H1 (cell line): ENCODE measurements around the gene PCDHGB5. TPM values are rescaled to one million over a fixed set of nuclear protein-coding genes. Genes with fewer than 3 reads are reported as not detected.

ENCODE experiments used
- CTCF ChIA-PET: fragments of 300-600 bp; sonication (Branson Sonifier 250); formaldehyde crosslinking; loops from one replicate; lab custom pipeline; 2021; ENCODE audit not compliant: partially characterized antibody; lab: Charles Lee
- POLR2A ChIA-PET: fragments of 300-600 bp; sonication (Branson Sonifier 250); formaldehyde crosslinking; loops from one replicate; lab custom pipeline; 2021; ENCODE audit warnings: inconsistent platforms; ENCODE audit not compliant: partially characterized antibody; lab: Charles Lee
- DNase-seq, 2 experiments: peaks; one replicate each; pipeline versions ENCODE4 v3.0.0 to v3.0.0-alpha.2; 2010 to 2022; ENCODE audit warnings: low spot score in 2 of 2, low read depth in 1 of 2, mixed read lengths in 1 of 2
- FAIRE-seq: peaks from 2 replicates; lab custom pipeline; 2011; peaks lifted over from hg19 to GRCh38; lab: Jason Lieb, UNC
- H2AFZ ChIP-seq: 2 replicates; pipeline ENCODE4 v1.8.1; 2012; ENCODE audit warnings: low read length, inconsistent platforms
- H2AK5ac ChIP-seq: 2 replicates; pipeline ENCODE4 v1.6.1; 2013; ENCODE audit warnings: low read depth, low read length
- H2BK120ac ChIP-seq: replicated peaks from 2 replicates; pipeline ENCODE3; 2013; ENCODE audit warnings: low read depth, low read length, inconsistent platforms
- H2BK12ac ChIP-seq: 2 replicates; pipeline ENCODE4 v1.6.1; 2013; ENCODE audit warnings: low read depth, low read length
- H2BK15ac ChIP-seq: 2 replicates; pipeline ENCODE4 v1.6.1; 2013; ENCODE audit warnings: low read length
- H2BK20ac ChIP-seq: 2 replicates; pipeline ENCODE4 v1.6.1; 2013; ENCODE audit warnings: low read length
- H2BK5ac ChIP-seq: 2 replicates; pipeline ENCODE4 v1.6.1; 2013; ENCODE audit warnings: low read depth, low read length
- H3K14ac ChIP-seq: 2 replicates; pipeline ENCODE4 v1.6.1; 2013; ENCODE audit warnings: inconsistent platforms; ENCODE audit not compliant: insufficient read length
- H3K18ac ChIP-seq: 2 replicates; pipeline ENCODE4 v1.6.1; 2013; ENCODE audit warnings: low read length; ENCODE audit errors: extremely low read depth
- H3K23ac ChIP-seq: 2 replicates; pipeline ENCODE4 v1.6.1; 2013; ENCODE audit warnings: inconsistent platforms; ENCODE audit not compliant: insufficient read length
- H3K23me2 ChIP-seq: 2 replicates; pipeline ENCODE4 v1.6.1; 2013; ENCODE audit warnings: low read depth, low read length
- H3K27ac ChIP-seq: 2 replicates; pipeline ENCODE4 v1.6.1; 2011; ENCODE audit warnings: low read depth, low read length, inconsistent platforms
- H3K27me3 ChIP-seq, 4 experiments: replicated peaks in 1 of 4; 1 replicate in 1 of 4; 2 replicates in 3 of 4; pipeline versions ENCODE4 v1.6.1 to v1.8.1; 2011 to 2013; ENCODE audit warnings: low read length in 3 of 4, mild to moderate bottlenecking in 3 of 4, inconsistent platforms in 2 of 4, mixed read lengths in 2 of 4, moderate library complexity in 1 of 4; ENCODE audit not compliant: control insufficient read depth in 3 of 4, insufficient read depth in 3 of 4; ENCODE audit errors: extremely low read depth in 1 of 4
- H3K36me3 ChIP-seq, 4 experiments: 2 replicates each; pipeline versions ENCODE4 v1.6.1 to v1.8.1; 2011 to 2013; ENCODE audit warnings: mild to moderate bottlenecking in 4 of 4, low read length in 3 of 4, moderate library complexity in 2 of 4, control low read depth in 1 of 4, inconsistent platforms in 1 of 4; ENCODE audit not compliant: insufficient read depth in 4 of 4, control insufficient read depth in 2 of 4
- H3K4ac ChIP-seq: replicated peaks from 2 replicates; pipeline ENCODE3; 2013; ENCODE audit warnings: low read length, low read depth, mixed read lengths, inconsistent platforms; ENCODE audit not compliant: insufficient read length
- H3K4me1 ChIP-seq, 4 experiments: replicated peaks in 1 of 4; 1 replicate in 1 of 4; 2 replicates in 3 of 4; pipeline versions ENCODE4 v1.6.1 to v1.8.1; 2011 to 2013; ENCODE audit warnings: low read length in 3 of 4, inconsistent platforms in 2 of 4, mixed read lengths in 1 of 4; ENCODE audit not compliant: insufficient read depth in 4 of 4, control insufficient read depth in 3 of 4
- H3K4me2 ChIP-seq, 2 experiments: 2 replicates each; pipeline versions ENCODE4 v1.6.1 to v1.8.1; 2011 to 2013; ENCODE audit warnings: low read depth in 2 of 2, low read length in 2 of 2, control low read depth in 1 of 2, inconsistent platforms in 1 of 2, mild to moderate bottlenecking in 1 of 2; ENCODE audit not compliant: insufficient read depth in 1 of 2
- H3K4me3 ChIP-seq, 4 experiments: fragments of 200-600, 300-600 bp in 1 of 4; sonication (generic), shearing (Covaris generic), sonication (Bioruptor Twin) in 1 of 4; 2 replicates each; pipeline versions ENCODE4 v1.5.1 to v1.8.1; 2011 to 2016; ENCODE audit warnings: low read length in 4 of 4, low read depth in 3 of 4, control low read depth in 2 of 4, inconsistent platforms in 2 of 4, mild to moderate bottlenecking in 2 of 4, mixed read lengths in 1 of 4, moderate library complexity in 1 of 4; ENCODE audit not compliant: insufficient read depth in 2 of 4; ENCODE audit errors: extremely low read depth in 1 of 4
- H3K56ac ChIP-seq: replicated peaks from 2 replicates; pipeline ENCODE3; 2013; ENCODE audit warnings: low read depth, mild to moderate bottlenecking, mixed read lengths, low read length, inconsistent platforms; ENCODE audit not compliant: insufficient read length
- H3K79me1 ChIP-seq: 2 replicates; pipeline ENCODE4 v1.6.1; 2013; ENCODE audit warnings: low read depth, low read length, control low read depth
- H3K79me2 ChIP-seq, 2 experiments: 2 replicates each; pipeline versions ENCODE4 v1.6.1 to v1.8.1; 2012 to 2013; ENCODE audit warnings: low read length in 2 of 2, mild to moderate bottlenecking in 2 of 2, inconsistent platforms in 1 of 2; ENCODE audit not compliant: insufficient read depth in 2 of 2, control insufficient read depth in 1 of 2
- H3K9ac ChIP-seq, 4 experiments: replicated peaks in 1 of 4; 1 replicate in 1 of 4; 2 replicates in 3 of 4; pipeline versions ENCODE4 v1.6.1 to v1.8.1; 2011 to 2013; ENCODE audit warnings: low read depth in 3 of 4, low read length in 3 of 4, control low read depth in 2 of 4, mild to moderate bottlenecking in 2 of 4, moderate library complexity in 2 of 4, inconsistent platforms in 1 of 4; ENCODE audit errors: extremely low read depth in 1 of 4
- H3K9me3 ChIP-seq, 2 experiments: 2 replicates each; pipeline versions ENCODE4 v1.6.1 to v1.8.1; 2012 to 2013; ENCODE audit warnings: mild to moderate bottlenecking in 2 of 2, moderate library complexity in 2 of 2, control low read depth in 1 of 2, inconsistent platforms in 1 of 2, low read depth in 1 of 2, low read length in 1 of 2, mixed read lengths in 1 of 2; ENCODE audit not compliant: insufficient read depth in 2 of 2
- H4K20me1 ChIP-seq, 2 experiments: replicated peaks in 1 of 2; 2 replicates each; pipeline versions ENCODE3 to v1.8.1; 2011 to 2013; ENCODE audit warnings: inconsistent platforms in 2 of 2, low read length in 2 of 2, mild to moderate bottlenecking in 1 of 2; ENCODE audit not compliant: insufficient read depth in 2 of 2, control insufficient read depth in 1 of 2
- H4K5ac ChIP-seq: 2 replicates; pipeline ENCODE4 v1.6.1; 2013; ENCODE audit warnings: low read length, low read depth, mixed read lengths, inconsistent platforms; ENCODE audit not compliant: insufficient read length
- H4K8ac ChIP-seq: 2 replicates; pipeline ENCODE4 v1.8.0; 2013; ENCODE audit warnings: mild to moderate bottlenecking, moderate library complexity, low read length, inconsistent platforms; ENCODE audit not compliant: insufficient read depth; ENCODE audit errors: extremely low read depth
- H4K91ac ChIP-seq: replicated peaks from 2 replicates; pipeline ENCODE3; 2013; ENCODE audit warnings: low read length, mixed read lengths, inconsistent platforms; ENCODE audit not compliant: insufficient read length
- BACH1 ChIP-seq: IDR thresholded peaks from 2 replicates; pipeline ENCODE4 v1.6.1; 2012; ENCODE audit warnings: low read length, improper control_type of control experiment
- BRCA1 ChIP-seq: IDR thresholded peaks from 2 replicates; pipeline ENCODE4 v1.6.1; 2012; ENCODE audit warnings: low read depth, low read length, improper control_type of control experiment
- CBX5 ChIP-seq: fragments of 300-800, 300-1000 bp; sonication (generic); IDR thresholded peaks from 2 replicates; pipeline ENCODE4 v1.7.1; 2016; ENCODE audit warnings: antibody characterized with exemption, low read length, low read depth
- EGR1 ChIP-seq: IDR thresholded peaks from 2 replicates; pipeline ENCODE4 v1.6.1; 2011; ENCODE audit warnings: low read depth, low read length, borderline replicate concordance
- FOSL1 ChIP-seq: IDR thresholded peaks from 2 replicates; pipeline ENCODE4 v1.6.1; 2011; ENCODE audit warnings: mild to moderate bottlenecking, low read depth, low read length, moderate library complexity; ENCODE audit not compliant: insufficient read depth
- HDAC2 ChIP-seq, 2 experiments: fragments of 300-600 bp in 1 of 2; sonication (generic) in 1 of 2; IDR thresholded peaks; 2 replicates each; pipeline ENCODE4 v1.6.1; 2011 to 2012; ENCODE audit warnings: low read depth in 2 of 2, low read length in 2 of 2, mild to moderate bottlenecking in 2 of 2, moderate library complexity in 2 of 2, borderline replicate concordance in 1 of 2, inconsistent platforms in 1 of 2
- JUND ChIP-seq: IDR thresholded peaks from 2 replicates; pipeline ENCODE4 v1.6.1; 2011; ENCODE audit warnings: mild to moderate bottlenecking, improper control_type of control experiment, low read length
- KDM1A ChIP-seq: fragments of 200-600, 300-600 bp; sonication (generic); IDR thresholded peaks from 2 replicates; pipeline ENCODE4 v1.7.1; 2016; ENCODE audit warnings: mild to moderate bottlenecking, low read length, borderline replicate concordance
- MAX ChIP-seq: IDR thresholded peaks from 2 replicates; pipeline ENCODE4 v1.6.1; 2012; ENCODE audit warnings: inconsistent platforms
- POLR2A ChIP-seq, 2 experiments: IDR thresholded peaks; 1 replicate in 1 of 2; 2 replicates in 1 of 2; pipeline ENCODE4 v1.6.1; 2011; ENCODE audit warnings: low read depth in 2 of 2, low read length in 2 of 2, mild to moderate bottlenecking in 2 of 2; ENCODE audit errors: control extremely low read depth in 1 of 2
- POLR2AphosphoS5 ChIP-seq: IDR thresholded peaks from 2 replicates; pipeline ENCODE4 v1.6.1; 2011; ENCODE audit warnings: low read depth, low read length
- POU5F1 ChIP-seq: IDR thresholded peaks from 2 replicates; pipeline ENCODE4 v1.6.1; 2011; ENCODE audit warnings: low read depth, mild to moderate bottlenecking, low read length, moderate library complexity
- SIX5 ChIP-seq: IDR thresholded peaks from 2 replicates; pipeline ENCODE4 v1.6.1; 2011; ENCODE audit warnings: mild to moderate bottlenecking, low read depth, low read length
- SP4 ChIP-seq: IDR thresholded peaks from 2 replicates; pipeline ENCODE4 v1.6.1; 2012; ENCODE audit warnings: low read length, inconsistent platforms
- TAF7 ChIP-seq: optimal IDR thresholded peaks from 2 replicates; pipeline ENCODE3; 2011; ENCODE audit warnings: low read depth, mild to moderate bottlenecking, inconsistent platforms, low read length, moderate library complexity, borderline replicate concordance
- WGBS, 2 experiments: shearing (Covaris generic) in 1 of 2; methylation state at CpG; one replicate each; pipeline versions ENCODE4 v1.1.6 to v1.1.7; 2013 to 2015; ENCODE audit warnings: low lambda C conversion rate in 2 of 2, mixed read lengths in 2 of 2, inconsistent platforms in 1 of 2, low coverage in 1 of 2, missing lambda C conversion rate in 1 of 2; ENCODE audit not compliant: insufficient replicate concordance in 2 of 2, insufficient coverage in 1 of 2, insufficient read length in 1 of 2; ENCODE audit errors: extremely low coverage in 1 of 2, missing lambda C conversion rate in 1 of 2; 5-methylcytosine and 5-hydroxymethylcytosine counted together
- polyA plus RNA-seq, 7 experiments: library from polyadenylated mRNA; depleted of rRNA in 3 of 7; stranded (reverse) in 5 of 7; unstranded in 2 of 7; fragments of >200 nt in 5 of 7; fragments of 200-250 nt in 2 of 7; gene quantifications; 1 replicate in 5 of 7; 2 replicates in 1 of 7; 4 replicates in 1 of 7; pipeline versions ENCODE4 v1.2.1 to v1.2.3, GENCODE V29; 2011 to 2013; ENCODE audit warnings: missing spikeins in 2 of 7, mixed read lengths in 2 of 7
- total RNA-seq: library from RNA; stranded (reverse); fragmentation: NEBNext Ultra II Directional; extraction: Animal tissue kit (Norgen Biotek cat#: 25700); gene quantifications from 2 replicates; pipeline ENCODE4 v1.2.1, GENCODE V29; 2021

PCDHGB5 gene
- total and polyA plus RNA-seq, 2 of the 8 experiments (the other 6 are each of a cell fraction or from before 2014, with no cell fraction given), result 1.1 to 2.6 TPM

GRCh38 chr5:141421489-141421855 is 23.7 kb downstream of the PCDHGB5 start:
- H3K79me2 ChIP-seq, result no peaks in the 10 kb centered on the region; a peak in 1 of 4 replicates
- no peak for TF ChIP-seq SP4
- no peak for TF ChIP-seq EGR1
- TF ChIP-seq BRCA1, result no peak
- TF ChIP-seq CBX5, result no peak
- no peak for TF ChIP-seq TAF7
- no peak for TF ChIP-seq KDM1A
- no peak for TF ChIP-seq BACH1
- no peak for TF ChIP-seq HDAC2 (IDR thresholded peaks at IDR 0.05; ENCODE audit: borderline replicate concordance in 1 of 2, low read depth in 2 of 2, low read length in 2 of 2)
- no peak for TF ChIP-seq MAX
- no peak for TF ChIP-seq POLR2AphosphoS5
- no peak for TF ChIP-seq POLR2A (IDR thresholded peaks at IDR 0.05; ENCODE audit: control extremely low read depth in 1 of 2, low read depth in 2 of 2, low read length in 2 of 2)
- TF ChIP-seq POU5F1, result no peak
- no peak for TF ChIP-seq JUND
- TF ChIP-seq SIX5, result no peak
- TF ChIP-seq FOSL1, result no peak

More at GRCh38 chr5:141421489-141421855, 23.7 kb downstream of the PCDHGB5 start:
- Histone ChIP-seq H2BK15ac (no peak overlapping the region), H3K27ac (no peak overlapping the region), H3K14ac (no peak overlapping the region), H3K23ac (no peak overlapping the region), H2BK5ac (no peak overlapping the region), H2BK20ac (no peak overlapping the region), H3K27me3 (peaks cover 0 to 12% (median 6%) of the 10 kb centered on the region in 4 experiments; a peak in 4 of 7 replicates), H3K4me3 (peak overlapping the region; percentile 15 to 52 (median 32); a peak in 6 of 8 replicates), H3K23me2 (no peaks in the 10 kb centered on the region), H3K4me1 (no peaks in the 10 kb centered on the region; a peak in 1 of 7 replicates), H3K4me2 (peak overlapping the region in 1 of 2 experiments; percentile 48; a peak in 2 of 4 replicates), H3K56ac (no peak overlapping the region), H2BK120ac (no peak overlapping the region), H2AK5ac (no peak overlapping the region), H4K5ac (no peak overlapping the region), H3K9me3 (peaks cover 38 to 44% of the 10 kb centered on the region in 2 experiments), H3K36me3 (peaks cover 0 to 30% (median 3%) of the 10 kb centered on the region in 4 experiments; a peak in 3 of 8 replicates), H4K20me1 (no peaks in the 10 kb centered on the region), H3K79me1 (no peaks in the 10 kb centered on the region), H2AFZ (no peak overlapping the region), H3K18ac (no peak overlapping the region), H4K91ac (no peak overlapping the region), H4K8ac (no peak overlapping the region), H3K9ac (no peak overlapping the region), H2BK12ac (no peak overlapping the region), H3K4ac (no peak overlapping the region)
- POLR2A ChIA-PET, result interaction anchor here (1.2 to 2.6 kb wide), 7 partner anchors 13 to 143 kb away, joined by 3 to 14 read pairs (median 7); no protein-coding TSS in a partner anchor
- CTCF ChIA-PET, result interaction anchor here (0.6 to 23.3 kb wide), 47 partner anchors 9 to 229 kb away, joined by 3 to 1236 read pairs (median 5); partner anchors contain the start of genes PCDHB10, PCDHB11, PCDHB14 and PCDHB15
- FAIRE-seq (no peak), DNase-seq (no peak)
- 84% methylated on average over 13 of the region's 13 CpGs; no CpG with 5 or more reads in 1 of the 2 experiments for WGBS, 2 experiments
